ENCODE measurements around the gene PCNX2. TPM values are rescaled to one million over a fixed set of nuclear protein-coding genes. Genes with fewer than 3 reads are reported as not detected.

The PCNX2 gene
- total and polyA plus RNA-seq, 12 donors: 0.29 to 3.1 (median 1.6) TPM

DNA sequence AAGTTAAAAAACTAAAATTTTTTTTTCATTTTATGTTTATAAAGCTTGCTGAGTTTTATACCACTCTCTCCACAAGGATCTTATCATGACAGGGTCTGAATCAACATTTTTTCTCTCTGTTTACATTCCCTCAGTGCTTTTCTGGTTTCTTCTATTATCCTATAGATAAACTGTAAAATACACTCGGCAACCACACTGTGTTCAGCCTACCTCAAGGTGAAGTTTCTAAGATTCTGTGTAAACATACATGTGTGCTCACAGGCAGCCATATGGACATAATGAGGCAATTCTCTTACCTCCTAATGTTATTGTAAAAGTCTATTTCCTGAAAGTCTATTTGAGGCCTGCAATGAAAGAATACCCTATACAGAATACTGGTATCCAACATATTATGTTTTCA lies 230.5 kb downstream of the PCNX2 start:
- Histone ChIP-seq H3K36me3 (no peaks in the 10 kb centered on the region), H3K27ac (no peak overlapping the region), H3K27me3 (no peaks in the 10 kb centered on the region), H3K4me1 (peaks cover 0 to 8% (median 0%) of the 10 kb centered on the region in 9 donors), H3K4me3 (no peak overlapping the region), H3K9me3 (peaks cover 0 to 12% (median 0%) of the 10 kb centered on the region in 11 donors)
- no peak for DNase-seq
- intact Hi-C loops (cut with DNase I): no loop called here
- ATAC-seq: no peak
- TF ChIP-seq, protein P1, sequence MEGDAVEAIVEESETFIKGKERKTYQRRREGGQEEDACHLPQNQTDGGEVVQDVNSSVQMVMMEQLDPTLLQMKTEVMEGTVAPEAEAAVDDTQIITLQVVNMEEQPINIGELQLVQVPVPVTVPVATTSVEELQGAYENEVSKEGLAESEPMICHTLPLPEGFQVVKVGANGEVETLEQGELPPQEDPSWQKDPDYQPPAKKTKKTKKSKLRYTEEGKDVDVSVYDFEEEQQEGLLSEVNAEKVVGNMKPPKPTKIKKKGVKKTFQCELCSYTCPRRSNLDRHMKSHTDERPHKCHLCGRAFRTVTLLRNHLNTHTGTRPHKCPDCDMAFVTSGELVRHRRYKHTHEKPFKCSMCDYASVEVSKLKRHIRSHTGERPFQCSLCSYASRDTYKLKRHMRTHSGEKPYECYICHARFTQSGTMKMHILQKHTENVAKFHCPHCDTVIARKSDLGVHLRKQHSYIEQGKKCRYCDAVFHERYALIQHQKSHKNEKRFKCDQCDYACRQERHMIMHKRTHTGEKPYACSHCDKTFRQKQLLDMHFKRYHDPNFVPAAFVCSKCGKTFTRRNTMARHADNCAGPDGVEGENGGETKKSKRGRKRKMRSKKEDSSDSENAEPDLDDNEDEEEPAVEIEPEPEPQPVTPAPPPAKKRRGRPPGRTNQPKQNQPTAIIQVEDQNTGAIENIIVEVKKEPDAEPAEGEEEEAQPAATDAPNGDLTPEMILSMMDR (IDR thresholded peaks at IDR 0.05): no peak
- WGBS, 2 donors: 74 to 80% methylated on average over 1 of the region's 1 CpG

DNA sequence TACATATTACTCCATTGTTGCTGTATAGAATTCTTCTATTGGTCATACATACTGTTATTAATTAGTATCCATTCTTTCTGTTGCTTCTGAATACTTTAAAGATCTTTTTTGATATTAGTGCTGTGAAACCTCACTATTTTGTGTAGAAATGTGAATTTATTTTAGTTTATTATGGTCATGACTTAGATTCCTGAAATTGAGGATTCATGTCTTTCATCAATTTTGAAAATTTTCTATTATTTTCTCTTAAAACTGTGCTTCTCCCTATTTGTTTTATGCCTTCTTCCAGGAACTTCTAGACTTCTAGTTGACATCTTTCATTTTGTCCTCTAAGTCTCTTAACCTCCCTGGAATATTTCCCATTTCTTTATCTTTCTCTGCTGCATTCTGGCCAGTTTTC lies 232.1 kb downstream of the PCNX2 start:
- peaks cover 0 to 8% (median 0%) of the 10 kb centered on the region in 9 donors for H3K4me1 ChIP-seq
- DNase-seq (no peak), ATAC-seq (no peak)
- no peaks in the 10 kb centered on the region for H3K36me3 ChIP-seq
- no peak overlapping the region for H3K4me3 ChIP-seq
- H3K27ac ChIP-seq: no peak overlapping the region
- H3K27me3 ChIP-seq: no peaks in the 10 kb centered on the region
- intact Hi-C loops (cut with DNase I): no loop called here
- TF ChIP-seq, protein P1 (IDR thresholded peaks at IDR 0.05): no peak
- H3K9me3 ChIP-seq: peaks cover 0 to 12% (median 0%) of the 10 kb centered on the region in 11 donors

DNA sequence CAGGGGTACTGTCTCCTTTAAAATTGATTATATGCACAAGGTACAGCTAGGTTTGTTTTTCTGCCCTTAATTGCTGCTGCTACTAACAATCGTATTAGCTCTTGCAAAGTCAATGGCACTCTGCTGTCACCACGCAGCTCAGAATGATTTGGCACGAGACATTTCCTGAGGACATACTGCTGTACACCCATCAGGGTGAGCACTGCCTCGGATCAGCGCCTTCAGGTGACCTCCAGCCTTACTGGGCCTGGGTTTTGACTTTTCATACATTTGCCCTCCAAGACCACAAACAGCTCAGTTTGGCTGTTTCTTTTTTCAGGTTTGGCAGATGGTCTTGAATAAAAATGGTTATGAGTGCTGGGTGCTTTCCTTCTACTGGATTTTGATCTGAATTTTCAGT lies 234.3 kb downstream of the PCNX2 start:
- ATAC-seq (no peak), DNase-seq (no peak)
- TF ChIP-seq, protein P1 (IDR thresholded peaks at IDR 0.05): no peak
- no peak overlapping the region for H3K27ac ChIP-seq
- no peaks in the 10 kb centered on the region for H3K36me3 ChIP-seq
- H3K4me3 ChIP-seq: no peak overlapping the region
- H3K9me3 ChIP-seq: peaks cover 0 to 12% (median 0%) of the 10 kb centered on the region in 11 donors
- WGBS, 2 donors: 28 to 41% methylated on average over 5 of the region's 5 CpGs
- peaks cover 0 to 8% (median 0%) of the 10 kb centered on the region in 9 donors for H3K4me1 ChIP-seq
- no peaks in the 10 kb centered on the region for H3K27me3 ChIP-seq
- intact Hi-C loops (cut with DNase I): no loop called here

DNA sequence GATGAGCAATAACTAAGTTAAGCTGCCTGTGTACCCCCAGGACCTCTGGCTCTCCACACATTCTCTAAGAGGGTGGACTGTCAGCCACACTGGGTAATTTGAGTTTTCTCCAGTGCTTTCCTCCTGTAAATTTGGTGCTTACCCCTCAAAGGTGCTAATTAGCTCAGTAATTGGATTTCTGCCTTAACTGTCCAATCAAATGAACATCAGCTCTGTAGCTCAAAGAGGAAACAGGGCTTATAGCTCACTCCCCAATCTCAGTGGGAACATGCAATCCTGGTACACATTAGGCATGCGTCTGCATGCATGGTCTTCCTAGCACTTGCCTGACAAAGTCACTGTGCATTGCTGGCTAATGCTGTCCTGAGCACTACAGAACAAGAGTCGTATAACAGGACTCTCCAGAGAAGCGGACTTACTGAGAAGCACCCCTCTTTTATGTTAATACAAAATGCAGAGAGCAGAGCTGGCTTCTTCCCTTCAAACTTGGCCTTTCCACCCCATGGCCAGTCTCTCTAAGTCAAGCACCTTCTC lies 235.0 kb downstream of the PCNX2 start:
- Histone ChIP-seq H3K27me3 (no peaks in the 10 kb centered on the region), H3K27ac (no peak overlapping the region), H3K36me3 (no peaks in the 10 kb centered on the region), H3K9me3 (peaks cover 0 to 6% (median 0%) of the 10 kb centered on the region in 11 donors), H3K4me3 (no peak overlapping the region), H3K4me1 (peaks cover 0 to 8% (median 0%) of the 10 kb centered on the region in 9 donors)
- no peak for DNase-seq
- intact Hi-C loops (cut with DNase I): no loop called here
- whole genome bisulfite sequencing, 2 donors: 82 to 86% methylated on average over 3 of the region's 3 CpGs
- TF ChIP-seq, protein P1 (IDR thresholded peaks at IDR 0.05): no peak
- ATAC-seq: no peak
